ENCODE results near the gene ASIC4.

GRCh38 chr2:219484343-219485200, 29.7 kb upstream of the ASIC4 start:
- TF ChIP-seq CTCF (IDR thresholded peaks at IDR 0.05; ENCODE audit: insufficient read depth, low read length, poor library complexity, severe bottlenecking) (no peak), EZH2phosphoT487 (conservative IDR thresholded peaks at IDR 0.05; ENCODE audit: low read length) (no peak)
